Activated naive CD4-positive, alpha-beta T cell treated with anti-CD3 and anti-CD28 coated beads, Interleukin-2, amount 50 U/mL, for 16 hours (primary cell): ENCODE measurements around the gene SRGAP2.
"Not testable (repeated sequence)": the region's sequence is repeated elsewhere in the genome, so short reads cannot be mapped to it uniquely, and the experiment has no call there.

Experiments
- DNase-seq: peaks from one replicate; pipeline ENCODE4 v3.0.0-alpha.2; 2020

SRGAP2 gene

DNA sequence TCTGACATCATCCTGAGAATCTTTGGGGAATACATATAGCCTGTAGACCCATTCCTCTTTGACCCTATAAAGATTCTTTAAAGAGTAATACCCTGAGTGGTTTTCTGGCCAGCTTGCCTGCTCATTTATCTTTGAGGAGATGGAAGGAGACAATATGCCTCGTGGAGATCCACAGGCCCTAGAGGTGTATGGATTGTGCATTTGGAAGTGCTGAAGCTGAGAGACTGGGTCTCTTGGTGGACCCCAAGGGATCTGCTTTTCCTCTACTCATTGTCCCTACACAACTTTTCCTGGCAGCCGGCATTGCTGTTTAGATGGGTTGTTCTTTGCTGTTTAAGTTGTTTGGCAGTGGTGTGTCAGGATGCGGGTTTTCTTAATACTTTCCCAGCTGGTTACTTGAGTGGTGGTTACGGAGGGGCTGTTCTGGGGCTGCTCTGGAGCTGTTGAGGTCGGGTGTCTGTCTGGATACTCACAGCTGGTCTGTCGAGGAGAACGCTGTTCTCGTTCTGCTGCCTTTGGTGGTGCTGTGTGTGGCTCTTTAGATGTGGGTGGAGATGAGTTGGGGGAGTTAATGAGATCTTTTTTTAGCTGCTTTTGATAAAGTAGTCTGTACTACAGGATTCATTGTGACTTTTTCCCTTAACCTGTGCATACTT lies 49.5 kb downstream of the SRGAP2 start:
- not testable (repeated sequence) for DNase-seq
